SU-DHL-6 (cell line): ENCODE data around the gene RAP1GAP2.

Experiments
- CTCF ChIP-seq: fragments of 200-600 bp; sonication (generic); IDR thresholded peaks from one replicate; pipeline ENCODE4 v1.5.1; 2017; ENCODE audit warnings: antibody characterized with exemption, mild to moderate bottlenecking, low read length, moderate library complexity; ENCODE audit not compliant: insufficient read depth, poor library complexity, severe bottlenecking
- EZH2phosphoT487 ChIP-seq: fragments of 200-600 bp; sonication (generic), shearing (Covaris generic); conservative IDR thresholded peaks from 2 replicates; pipeline ENCODE4 v1.6.1; 2018; ENCODE audit warnings: mild to moderate bottlenecking, antibody characterized with exemption, low read length, moderate library complexity, mixed read lengths

- TF ChIP-seq CTCF = no peak
- TF ChIP-seq EZH2phosphoT487 = no peak
These were observed 110.7 kb downstream of the RAP1GAP2 start for GRCh38 chr17:2906901-2907300.
